Measurements from ENCODE around the gene NOVA1.
"Not testable (repeated sequence)": the region's sequence is repeated elsewhere in the genome, so short reads cannot be mapped to it uniquely, and the experiment has no call there.

Gene NOVA1

GRCh38 chr14:26597589-26598080, at the start of gene NOVA1:
Gene NOVA1 (minus strand): TSS chr14:26598033. CDS start chr14:26597436, 597 bp downstream.
- DNase-seq, result peak; percentile 6

GRCh38 chr14:26645057-26645456, 47.2 kb upstream of the NOVA1 start:
- DNase-seq, result not testable (repeated sequence)

GRCh38 chr14:26636561-26636960, 38.7 kb upstream of the NOVA1 start:
- no peak for DNase-seq

- not testable (repeated sequence) for DNase-seq
These were observed 37.1 kb upstream of the NOVA1 start for GRCh38 chr14:26634946-26635345.

- DNase-seq, result no peak
These were observed 28.4 kb upstream of the NOVA1 start for GRCh38 chr14:26626256-26626655.

- no peak for DNase-seq
These were observed 24.8 kb upstream of the NOVA1 start for GRCh38 chr14:26622611-26623010.

GRCh38 chr14:26621807-26622560, 24.2 kb upstream of the NOVA1 start:
- no peak for DNase-seq

- DNase-seq, result no peak
These were observed 23.5 kb upstream of the NOVA1 start for GRCh38 chr14:26621364-26621763.

GRCh38 chr14:26611259-26611658, 13.4 kb upstream of the NOVA1 start:
- no peak for DNase-seq

GRCh38 chr14:26606729-26607312, 9.0 kb upstream of the NOVA1 start:
- no peak for DNase-seq

GRCh38 chr14:26605602-26606001, 7.8 kb upstream of the NOVA1 start:
- no peak for DNase-seq

- no peak for DNase-seq
These were observed 5.1 kb upstream of the NOVA1 start for GRCh38 chr14:26602902-26603301.

- no peak for DNase-seq
These were observed 4.0 kb upstream of the NOVA1 start for GRCh38 chr14:26601856-26602255.

GRCh38 chr14:26599291-26599690, 1.5 kb upstream of the NOVA1 start:
- no peak for DNase-seq

- DNase-seq, result no peak
These were observed 869 bp upstream of the NOVA1 start for GRCh38 chr14:26598672-26599131.

- peak; percentile 4 for DNase-seq
These were observed 343 bp upstream of the NOVA1 start for GRCh38 chr14:26598081-26598671.

- no peak for DNase-seq
These were observed 703 bp downstream of the NOVA1 start for GRCh38 chr14:26597071-26597588.

GRCh38 chr14:26596543-26597061, 1.2 kb downstream of the NOVA1 start:
- no peak for DNase-seq

GRCh38 chr14:26595926-26596542, 1.8 kb downstream of the NOVA1 start:
- no peak for DNase-seq

- DNase-seq, result no peak
These were observed 2.9 kb downstream of the NOVA1 start for GRCh38 chr14:26594756-26595545.

GRCh38 chr14:26594148-26594547, 3.7 kb downstream of the NOVA1 start:
- no peak for DNase-seq

- no peak for DNase-seq
These were observed 4.5 kb downstream of the NOVA1 start for GRCh38 chr14:26593357-26593756.
